CD4-positive, alpha-beta T cell treated with Interleukin-1 beta for 1 hour (primary cell): Measurements from ENCODE around the gene VPS37B.

ENCODE experiments used
- DNase-seq, 2 donors: peaks; one replicate each; pipeline ENCODE4 v3.0.0-alpha.2; 2020 to 2022

Gene VPS37B

DNA sequence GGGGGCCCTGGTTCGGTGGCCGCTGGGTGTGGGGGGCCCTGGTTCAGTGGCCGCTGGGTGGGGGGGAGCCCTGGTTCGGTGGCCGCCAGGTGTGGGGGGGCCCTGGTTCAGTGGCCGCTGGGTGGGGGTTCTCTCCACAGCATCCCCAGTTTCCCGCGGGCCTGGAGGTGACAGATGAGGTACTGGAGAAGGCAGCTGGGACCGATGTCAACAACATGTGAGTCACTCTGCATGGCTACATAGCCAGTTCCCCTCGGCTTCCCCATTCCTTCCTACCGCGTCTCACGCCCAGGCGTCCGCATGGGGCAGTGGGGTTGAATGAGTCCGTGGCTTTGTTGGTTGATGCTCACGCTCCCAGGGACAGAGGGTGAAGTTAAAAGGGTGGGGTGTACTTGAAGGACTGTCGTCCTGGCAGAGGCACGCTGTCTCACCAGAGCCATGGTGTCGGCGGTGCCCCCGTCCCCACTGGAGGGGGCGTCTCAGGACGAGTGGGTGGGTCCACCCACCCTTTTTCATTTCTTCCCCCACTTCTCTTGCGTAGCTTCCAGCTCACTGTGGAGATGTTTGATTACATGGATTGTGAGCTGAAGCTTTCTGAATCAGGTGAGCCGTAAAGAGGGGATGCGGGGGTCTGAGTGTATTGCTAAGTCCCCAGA, 45.1 kb downstream of the VPS37B start:
- DNase-seq, result no peak

DNA sequence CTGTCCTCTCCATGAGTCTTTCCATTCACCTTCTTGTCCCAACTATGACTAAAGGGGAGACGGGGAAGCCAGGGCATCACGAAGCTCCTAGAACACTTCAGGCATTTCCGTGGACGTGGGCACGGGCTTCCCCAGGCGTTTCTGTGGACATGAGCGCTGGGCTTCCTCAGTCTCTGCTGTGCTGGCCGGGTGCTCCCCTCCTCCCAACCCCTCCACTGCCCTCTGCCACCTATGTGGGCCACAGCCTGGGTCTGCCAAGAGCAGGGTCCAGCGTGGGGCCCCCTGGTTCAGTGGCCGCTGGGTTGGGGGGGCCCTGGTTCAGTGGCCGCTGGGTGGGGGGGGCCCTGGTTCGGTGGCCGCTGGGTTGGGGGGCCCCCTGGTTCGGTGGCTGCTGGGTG, 45.9 kb downstream of the VPS37B start:
- no peak for DNase-seq

DNA sequence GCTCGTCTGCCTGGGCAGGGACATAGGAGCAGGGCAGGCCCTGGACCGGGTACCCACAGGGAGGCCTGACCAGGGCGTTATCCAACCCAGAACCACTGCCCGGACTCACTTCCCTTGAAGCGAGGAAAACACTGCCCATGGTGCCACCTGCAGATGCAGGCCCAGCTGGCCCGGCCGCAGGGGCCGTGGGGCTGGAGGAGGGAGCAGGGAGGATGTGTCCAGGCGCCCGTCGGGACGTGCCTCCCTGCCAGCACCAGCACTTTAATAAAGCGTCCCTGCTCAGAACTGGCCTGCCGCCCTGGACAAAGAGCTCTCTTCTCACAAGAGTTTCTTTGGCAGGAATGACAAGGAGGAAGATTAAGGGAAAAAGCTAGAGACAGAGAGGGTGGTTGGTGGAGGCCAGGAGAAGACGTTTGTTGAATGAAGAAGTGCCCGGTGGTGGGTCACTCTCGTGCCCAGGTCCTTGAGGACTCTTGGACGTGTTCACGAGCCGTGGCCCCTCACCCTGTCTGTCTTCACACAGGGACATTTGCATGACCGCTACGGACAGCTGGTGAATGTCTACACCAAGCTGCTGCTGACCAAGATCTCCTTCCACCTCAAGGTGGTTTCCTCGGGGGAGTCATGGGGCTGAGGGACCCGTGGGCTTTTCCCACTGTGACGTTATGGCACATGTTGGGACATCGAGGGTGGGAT, 46.4 kb downstream of the VPS37B start:
- DNase-seq, result no peak

DNA sequence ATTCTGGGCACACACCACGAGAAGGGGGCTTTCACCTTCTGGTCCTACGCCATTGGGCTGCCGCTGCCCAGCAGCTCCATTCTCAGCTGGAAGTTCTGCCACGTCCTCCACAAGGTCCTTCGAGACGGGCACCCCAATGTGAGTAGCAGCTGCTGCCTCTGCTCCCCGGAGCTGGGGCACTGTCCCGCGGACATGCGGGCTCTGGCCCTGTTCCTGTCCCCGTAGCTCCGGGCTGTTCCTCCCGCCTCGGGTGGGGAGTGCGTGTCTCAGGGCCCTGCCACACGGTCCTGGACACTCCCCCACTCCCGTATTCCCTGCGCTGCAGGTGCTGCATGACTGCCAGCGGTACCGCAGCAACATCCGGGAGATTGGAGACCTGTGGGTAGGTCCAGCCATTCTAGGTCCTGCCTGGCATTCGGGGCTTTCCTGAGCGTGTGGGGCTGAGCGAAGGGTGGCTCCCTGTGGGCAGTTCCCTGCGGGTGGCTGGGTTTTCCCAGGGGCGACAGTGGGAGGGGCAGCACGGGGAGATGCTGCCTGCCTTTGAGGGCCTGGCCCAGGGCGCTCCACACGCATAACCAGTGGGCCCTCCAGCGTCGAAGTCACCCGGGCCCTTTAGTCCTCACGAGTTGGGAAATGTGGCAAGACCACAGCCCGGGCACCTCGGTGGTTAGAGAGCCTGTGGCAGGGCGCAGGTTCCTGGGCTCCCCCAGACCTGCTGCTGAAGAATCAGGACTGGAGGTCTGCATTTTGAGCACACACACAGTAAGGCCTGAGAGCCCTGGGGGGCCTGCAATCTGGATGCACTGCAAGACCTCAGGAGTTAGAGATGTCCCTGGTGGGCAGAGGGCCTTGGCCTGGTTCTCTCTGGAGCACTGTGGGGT, 47.2 kb downstream of the VPS37B start:
- no peak for DNase-seq

GRCh38 chr12:122847921-122848421, 48.0 kb downstream of the VPS37B start:
- DNase-seq, result no peak

DNA sequence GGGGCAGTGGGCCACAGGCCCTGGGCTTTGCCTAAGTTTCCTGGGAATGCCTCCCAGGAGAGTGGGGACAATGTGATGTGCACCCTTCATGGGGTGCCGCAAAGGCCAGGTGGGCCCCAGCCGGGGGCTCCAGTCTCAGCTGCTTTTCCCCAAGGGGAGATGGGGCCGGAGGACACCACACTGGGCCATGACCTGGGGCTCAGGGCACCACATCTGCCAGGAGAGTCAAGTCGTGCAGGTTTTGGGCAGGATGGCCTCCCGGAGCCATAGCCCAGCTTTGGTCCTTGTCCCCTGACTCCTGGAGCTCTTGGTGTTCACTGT, 48.4 kb downstream of the VPS37B start:
- no peak for DNase-seq

- DNase-seq, result no peak
These were observed 49.1 kb downstream of the VPS37B start for GRCh38 chr12:122846622-122847515.

- no peak for DNase-seq
These were observed 49.9 kb downstream of the VPS37B start for GRCh38 chr12:122845865-122846621.

DNA sequence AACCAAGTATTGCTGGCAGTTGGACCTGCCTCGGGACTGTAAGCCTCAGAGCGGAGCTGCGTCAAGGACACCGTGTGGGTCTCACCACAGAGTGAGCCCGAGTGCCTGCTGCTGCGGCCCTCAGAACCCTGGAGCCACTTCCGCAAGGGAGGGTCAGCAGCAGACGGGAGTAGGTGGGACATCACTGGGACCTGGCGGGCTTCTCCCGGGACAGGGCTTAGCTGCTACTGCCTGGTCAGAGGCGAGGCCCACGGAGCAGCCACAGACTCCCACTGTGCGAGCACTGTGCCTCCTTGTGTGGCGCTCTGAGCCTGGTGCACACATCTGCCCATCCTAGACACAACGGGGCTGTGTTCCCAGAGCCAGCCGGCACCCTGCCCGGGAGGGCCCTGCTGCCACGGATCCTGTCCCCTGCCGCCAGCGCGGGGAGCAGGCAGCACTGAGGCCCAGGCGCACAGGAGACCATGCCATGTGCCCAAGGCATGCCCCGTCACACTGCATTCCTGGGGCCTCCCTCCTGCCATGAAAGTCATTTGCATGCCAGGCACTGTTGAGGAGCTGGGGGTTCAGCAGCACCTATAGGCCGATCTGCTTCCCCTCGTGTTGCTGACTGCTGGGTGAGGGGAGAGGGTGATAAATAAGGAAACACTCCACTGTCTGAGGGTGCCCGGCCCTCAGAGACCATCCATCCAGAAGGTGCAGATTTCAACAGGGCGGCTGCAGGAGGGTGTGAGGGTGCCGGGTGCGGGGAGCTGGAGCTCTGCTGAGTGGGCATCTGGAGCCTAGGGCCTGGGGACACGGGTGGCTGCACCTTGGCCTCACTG, 50.7 kb downstream of the VPS37B start:
- DNase-seq, result no peak

DNA sequence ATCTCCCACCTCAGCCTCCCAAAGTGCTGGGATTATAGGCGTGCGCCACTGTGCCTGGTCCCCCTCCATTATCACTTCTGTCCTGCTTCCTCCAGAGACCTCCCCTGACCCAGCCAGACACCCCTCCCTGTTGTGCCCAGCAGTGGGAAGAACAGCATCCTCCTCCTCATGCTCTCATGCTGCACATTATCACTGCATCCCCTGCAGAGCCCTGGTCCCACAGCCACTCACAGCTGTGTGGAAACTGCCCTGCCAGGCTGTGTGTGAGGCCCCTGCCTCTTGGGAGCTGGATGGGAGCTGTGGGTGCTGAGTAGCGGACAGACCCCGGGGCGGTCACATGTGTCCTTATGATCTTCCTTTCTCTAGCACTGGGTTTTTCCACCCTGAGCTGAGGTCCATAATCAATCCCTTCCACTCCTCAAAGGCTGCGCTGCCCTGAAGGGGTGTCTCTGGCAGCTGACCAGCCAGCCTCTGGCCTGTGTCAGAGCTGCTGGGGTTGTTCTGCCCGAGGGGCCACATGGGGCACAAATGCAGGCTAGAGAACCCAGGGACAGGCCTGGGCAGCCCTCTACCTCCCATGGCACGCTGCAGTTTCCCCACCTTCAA, 51.5 kb downstream of the VPS37B start:
- DNase-seq, result no peak

- no peak for DNase-seq
These were observed 52.5 kb downstream of the VPS37B start for GRCh38 chr12:122843455-122843854.

- no peak for DNase-seq
These were observed 53.2 kb downstream of the VPS37B start for GRCh38 chr12:122842505-122843405.

GRCh38 chr12:122841544-122842321, 54.2 kb downstream of the VPS37B start:
- no peak for DNase-seq

- no peak for DNase-seq
These were observed 55.1 kb downstream of the VPS37B start for GRCh38 chr12:122840580-122841513.

GRCh38 chr12:122839907-122840554, 55.9 kb downstream of the VPS37B start:
- no peak for DNase-seq

DNA sequence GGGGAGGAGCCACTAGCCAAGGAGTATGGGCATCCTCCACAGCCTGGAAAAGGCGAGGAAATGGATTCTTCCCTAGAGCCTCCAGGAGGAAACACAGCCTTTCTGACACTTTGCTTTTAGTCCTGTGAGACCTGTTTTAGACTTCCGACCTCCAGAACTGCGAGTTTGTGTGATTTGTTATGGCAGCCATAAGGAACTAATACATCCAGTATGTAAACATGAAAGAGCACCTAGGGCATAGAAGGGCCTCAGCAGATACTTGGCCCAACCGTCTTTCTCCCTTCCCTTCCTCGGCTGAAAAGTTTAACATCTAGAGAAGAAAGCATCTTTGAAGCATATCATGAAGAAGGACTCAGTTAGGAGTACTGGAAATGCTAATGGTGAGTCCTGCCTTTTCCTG, 57.1 kb downstream of the VPS37B start:
- no peak for DNase-seq
